ENCODE measurements around the gene PC. TPM values are rescaled to one million over a fixed set of nuclear protein-coding genes. Genes with fewer than 3 reads are reported as not detected.

PC gene
- total and polyA plus RNA-seq, 9 of the 15 experiments (the other 6 are each of a cell fraction or from before 2014, with no cell fraction given): 0.94 to 38.0 (median 8.7) TPM

- TF ChIP-seq RUNX1 (IDR thresholded peaks at IDR 0.05; ENCODE audit: low read depth): no peak
- peak; percentile 45; the same call in 1 of the 2 replicates for TF ChIP-seq TRIM28 (IDR thresholded peaks at IDR 0.05)
- no peak for TF ChIP-seq ZNF717 (CRISPR knock-in tag; IDR thresholded peaks at IDR 0.05)
- TF ChIP-seq TBL1XR1 (IDR thresholded peaks at IDR 0.05; ENCODE audit: low read length in 2 of 2): no peak
- TF ChIP-seq PRPF4 (IDR thresholded peaks at IDR 0.05; ENCODE audit: insufficient read depth, low read depth, low read length, poor library complexity, severe bottlenecking): no peak
- no peak for TF ChIP-seq SLC30A9 (CRISPR knock-in tag; IDR thresholded peaks at IDR 0.05)
- TF ChIP-seq HMGXB4 (CRISPR knock-in tag; IDR thresholded peaks at IDR 0.05): no peak
- 0 out of 2 replicates have a peak, but pooled peaks have one; percentile 28 for TF ChIP-seq MYNN (IDR thresholded peaks at IDR 0.05)
- no peak for TF ChIP-seq MYNN (CRISPR knock-in tag; IDR thresholded peaks at IDR 0.05)
- no peak for TF ChIP-seq HDAC6 (IDR thresholded peaks at IDR 0.05; ENCODE audit: low read depth, low read length)
- TF ChIP-seq AFF4 (CRISPR knock-in tag; IDR thresholded peaks at IDR 0.05): no peak
- no peak for TF ChIP-seq SIN3A (IDR thresholded peaks at IDR 0.05; ENCODE audit: borderline replicate concordance in 2 of 2, control insufficient read depth in 1 of 2, low read depth in 2 of 2, low read length in 2 of 2)
- TF ChIP-seq, protein P1, sequence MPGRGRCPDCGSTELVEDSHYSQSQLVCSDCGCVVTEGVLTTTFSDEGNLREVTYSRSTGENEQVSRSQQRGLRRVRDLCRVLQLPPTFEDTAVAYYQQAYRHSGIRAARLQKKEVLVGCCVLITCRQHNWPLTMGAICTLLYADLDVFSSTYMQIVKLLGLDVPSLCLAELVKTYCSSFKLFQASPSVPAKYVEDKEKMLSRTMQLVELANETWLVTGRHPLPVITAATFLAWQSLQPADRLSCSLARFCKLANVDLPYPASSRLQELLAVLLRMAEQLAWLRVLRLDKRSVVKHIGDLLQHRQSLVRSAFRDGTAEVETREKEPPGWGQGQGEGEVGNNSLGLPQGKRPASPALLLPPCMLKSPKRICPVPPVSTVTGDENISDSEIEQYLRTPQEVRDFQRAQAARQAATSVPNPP (IDR thresholded peaks at IDR 0.05; ENCODE audit: borderline replicate concordance, insufficient read depth, insufficient read length): no peak
- TF ChIP-seq ARID4B (CRISPR knock-in tag; IDR thresholded peaks at IDR 0.05): no peak
- no peak for TF ChIP-seq TCFL5 (CRISPR knock-in tag; conservative IDR thresholded peaks at IDR 0.05)
- 0 out of 2 replicates have a peak, but pooled peaks have one; percentile 33 for TF ChIP-seq GABPA (tag; conservative IDR thresholded peaks at IDR 0.05; ENCODE audit: low read depth)
- TF ChIP-seq ZNF232 (CRISPR knock-in tag; IDR thresholded peaks at IDR 0.05): no peak
Observed at GRCh38 chr11:66981976-66982578, 23.9 kb upstream of the PC start (continued).
